OCI-LY1 (cell line): ENCODE data around the gene FAN1.

ENCODE experiments used
- CTCF ChIP-seq: fragments of 200-600 bp; sonication (generic), shearing (Covaris generic); IDR thresholded peaks from 2 replicates; pipeline ENCODE4 v1.5.1; 2017; ENCODE audit warnings: mild to moderate bottlenecking, antibody characterized with exemption, low read length, moderate library complexity, mixed read lengths
- EZH2 ChIP-seq: fragments of 200-600 bp; sonication (generic), shearing (Covaris generic); IDR thresholded peaks from 2 replicates; pipeline ENCODE4 v1.8.0; 2017; ENCODE audit warnings: borderline replicate concordance, mixed run types, mild to moderate bottlenecking, antibody characterized with exemption, low read length, moderate library complexity, mixed read lengths

- TF ChIP-seq CTCF (no peak), EZH2 (no peak)
Measured at GRCh38 chr15:30991255-30992235, 87.8 kb downstream of the FAN1 start, which contains the start of gene MTMR10.
